KMS-11 (cell line): Measurements from ENCODE around the gene UMAD1.
"Not testable (repeated sequence)": the region's sequence is repeated elsewhere in the genome, so short reads cannot be mapped to it uniquely, and the experiment has no call there.

ENCODE experiments used
- H2AFZ ChIP-seq: fragments of 200-600 bp; sonication (generic); 2 replicates; pipeline ENCODE4 v1.6.1; 2016; ENCODE audit warnings: antibody characterized with exemption, mixed run types, low read depth
- H3K27ac ChIP-seq: fragments of 200-600 bp; sonication (generic); 2 replicates; pipeline ENCODE4 v1.6.1; 2016; ENCODE audit warnings: mild to moderate bottlenecking, mixed run types
- H3K27me3 ChIP-seq: fragments of 200-600 bp; sonication (generic); 2 replicates; pipeline ENCODE4 v1.6.1; 2017; ENCODE audit warnings: mild to moderate bottlenecking, low read depth, mixed run types, moderate library complexity; ENCODE audit not compliant: insufficient read depth
- H3K36me3 ChIP-seq: fragments of 200-600 bp; sonication (generic); 2 replicates; pipeline ENCODE4 v1.6.1; 2017; ENCODE audit warnings: mild to moderate bottlenecking, mixed run types; ENCODE audit not compliant: insufficient read depth
- H3K4me1 ChIP-seq: fragments of 200-600 bp; sonication (generic); 2 replicates; pipeline ENCODE4 v1.6.1; 2016; ENCODE audit warnings: mild to moderate bottlenecking, low read depth, mixed run types; ENCODE audit not compliant: poor library complexity, severe bottlenecking
- H3K4me2 ChIP-seq: fragments of 200-600 bp; sonication (generic); 2 replicates; pipeline ENCODE4 v1.7.0; 2016; ENCODE audit warnings: mild to moderate bottlenecking, mixed run types
- H3K4me3 ChIP-seq: fragments of 200-600 bp; sonication (generic); IDR thresholded peaks from 2 replicates; pipeline ENCODE4 v1.6.1; 2017; ENCODE audit warnings: low read depth, low read length, mixed read lengths; ENCODE audit not compliant: insufficient read depth
- H3K79me2 ChIP-seq: fragments of 200-600 bp; sonication (generic); 2 replicates; pipeline ENCODE4 v1.6.1; 2016; ENCODE audit warnings: low read depth, mixed run types; ENCODE audit not compliant: insufficient read depth
- H3K9ac ChIP-seq: fragments of 200-600 bp; sonication (generic); 2 replicates; pipeline ENCODE4 v1.6.1; 2016; ENCODE audit warnings: mild to moderate bottlenecking, mixed run types
- H4K20me1 ChIP-seq: fragments of 200-600 bp; sonication (generic); 2 replicates; pipeline ENCODE4 v1.6.1; 2016; ENCODE audit warnings: mild to moderate bottlenecking, mixed run types; ENCODE audit not compliant: insufficient read depth
- TF ChIP-seq, protein P1 (sequence below): fragments of 200-600 bp; sonication (generic); conservative IDR thresholded peaks from 2 replicates; pipeline ENCODE4 v1.6.1; 2017; ENCODE audit warnings: low read depth, mild to moderate bottlenecking, antibody characterized with exemption, low read length, moderate library complexity, mixed read lengths

UMAD1 gene

GRCh38 chr7:7673240-7673550 lies 32.6 kb downstream of the UMAD1 start:
- Histone ChIP-seq H3K4me2 (no peak overlapping the region), H3K79me2 (no peaks in the 10 kb centered on the region), H4K20me1 (no peaks in the 10 kb centered on the region), H3K27ac (no peak overlapping the region), H3K9ac (no peak overlapping the region), H3K36me3 (no peaks in the 10 kb centered on the region; the same call in 1 of the 2 replicates), H3K4me3 (no peak overlapping the region), H3K4me1 (peaks cover 32% of the 10 kb centered on the region), H3K27me3 (no peaks in the 10 kb centered on the region), H2AFZ (no peak overlapping the region)
- TF ChIP-seq, protein P1, sequence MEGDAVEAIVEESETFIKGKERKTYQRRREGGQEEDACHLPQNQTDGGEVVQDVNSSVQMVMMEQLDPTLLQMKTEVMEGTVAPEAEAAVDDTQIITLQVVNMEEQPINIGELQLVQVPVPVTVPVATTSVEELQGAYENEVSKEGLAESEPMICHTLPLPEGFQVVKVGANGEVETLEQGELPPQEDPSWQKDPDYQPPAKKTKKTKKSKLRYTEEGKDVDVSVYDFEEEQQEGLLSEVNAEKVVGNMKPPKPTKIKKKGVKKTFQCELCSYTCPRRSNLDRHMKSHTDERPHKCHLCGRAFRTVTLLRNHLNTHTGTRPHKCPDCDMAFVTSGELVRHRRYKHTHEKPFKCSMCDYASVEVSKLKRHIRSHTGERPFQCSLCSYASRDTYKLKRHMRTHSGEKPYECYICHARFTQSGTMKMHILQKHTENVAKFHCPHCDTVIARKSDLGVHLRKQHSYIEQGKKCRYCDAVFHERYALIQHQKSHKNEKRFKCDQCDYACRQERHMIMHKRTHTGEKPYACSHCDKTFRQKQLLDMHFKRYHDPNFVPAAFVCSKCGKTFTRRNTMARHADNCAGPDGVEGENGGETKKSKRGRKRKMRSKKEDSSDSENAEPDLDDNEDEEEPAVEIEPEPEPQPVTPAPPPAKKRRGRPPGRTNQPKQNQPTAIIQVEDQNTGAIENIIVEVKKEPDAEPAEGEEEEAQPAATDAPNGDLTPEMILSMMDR: no peak

GRCh38 chr7:7675686-7676085 lies 35.1 kb downstream of the UMAD1 start:
- Histone ChIP-seq H3K79me2 (no peaks in the 10 kb centered on the region), H3K4me2 (no peak overlapping the region), H2AFZ (no peak overlapping the region), H3K9ac (no peak overlapping the region), H3K27ac (no peak overlapping the region), H3K27me3 (no peaks in the 10 kb centered on the region), H3K4me1 (peaks cover 40% of the 10 kb centered on the region), H3K4me3 (no peak overlapping the region), H3K36me3 (no peaks in the 10 kb centered on the region; the same call in 1 of the 2 replicates), H4K20me1 (no peaks in the 10 kb centered on the region)
- TF ChIP-seq, protein P1: no peak

DNA sequence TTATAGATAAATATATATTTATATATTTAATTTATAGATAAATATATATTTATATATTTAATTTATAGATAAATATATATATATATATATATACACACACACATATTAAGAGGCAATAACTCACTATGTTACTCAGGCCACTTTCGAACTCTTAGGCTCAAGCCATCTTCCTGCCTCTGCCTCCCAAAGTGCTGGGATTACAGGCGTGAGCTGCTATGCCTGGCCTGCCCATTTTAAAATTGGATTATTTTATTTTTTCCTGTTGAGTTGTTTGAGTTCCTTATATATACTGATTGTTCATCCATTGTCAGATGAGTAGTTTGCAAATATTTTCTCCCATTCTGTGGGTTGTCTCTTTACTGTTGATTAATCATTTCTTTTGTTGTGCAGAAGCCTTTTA lies 39.1 kb downstream of the UMAD1 start:
- not testable (repeated sequence) for H3K9ac ChIP-seq, H3K4me3 ChIP-seq, H3K27ac ChIP-seq, H2AFZ ChIP-seq, H4K20me1 ChIP-seq, H3K27me3 ChIP-seq, H3K36me3 ChIP-seq, H3K4me2 ChIP-seq, H3K79me2 ChIP-seq
- peaks cover 37% of the 10 kb centered on the region for H3K4me1 ChIP-seq

- Histone ChIP-seq H4K20me1 (no peaks in the 10 kb centered on the region), H3K4me3 (no peak overlapping the region), H3K4me2 (peak overlapping the region; percentile 73), H3K27ac (peak overlapping the region; percentile 69), H3K4me1 (peaks cover 37% of the 10 kb centered on the region), H2AFZ (peak overlapping the region; percentile 65), H3K36me3 (no peaks in the 10 kb centered on the region; the same call in 1 of the 2 replicates), H3K27me3 (no peaks in the 10 kb centered on the region), H3K79me2 (no peaks in the 10 kb centered on the region), H3K9ac (peak overlapping the region; percentile 29)
- TF ChIP-seq, protein P1: peak; percentile 84
Measured at GRCh38 chr7:7681191-7681935, 40.8 kb downstream of the UMAD1 start.

DNA sequence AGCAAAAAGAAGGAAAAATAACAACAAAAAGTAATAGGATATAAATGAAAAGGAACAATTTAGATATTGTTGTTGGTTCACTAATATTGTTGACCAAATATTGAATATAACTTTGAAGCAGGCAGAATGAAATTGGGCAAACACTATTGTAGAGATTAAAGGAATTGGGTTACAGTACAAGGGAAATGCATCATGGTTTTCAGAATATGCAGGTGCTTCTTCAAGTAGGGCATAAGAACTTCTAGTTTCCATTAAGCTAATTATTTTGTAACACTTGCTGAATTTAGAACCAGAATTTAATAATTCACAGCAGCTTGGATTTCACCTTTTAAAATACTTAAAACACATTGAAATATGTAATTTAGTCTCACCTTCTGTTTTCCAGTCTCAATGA lies 41.4 kb downstream of the UMAD1 start:
- Histone ChIP-seq H3K4me2 (peak overlapping the region; percentile 73), H3K27me3 (no peaks in the 10 kb centered on the region), H3K9ac (peak overlapping the region; percentile 29; the same call in 1 of the 2 replicates), H3K27ac (peak overlapping the region; percentile 69), H3K4me1 (peaks cover 37% of the 10 kb centered on the region), H2AFZ (peak overlapping the region; percentile 65), H3K36me3 (no peaks in the 10 kb centered on the region), H4K20me1 (no peaks in the 10 kb centered on the region), H3K79me2 (no peaks in the 10 kb centered on the region), H3K4me3 (no peak overlapping the region)
- TF ChIP-seq, protein P1: no peak; the same call in 1 of the 2 replicates
